Measurements from ENCODE around the gene SRPK1.
"Not testable (repeated sequence)": the region's sequence is repeated elsewhere in the genome, so short reads cannot be mapped to it uniquely, and the experiment has no call there.

The SRPK1 gene

GRCh38 chr6:35942355-35942754, 21.5 kb upstream of the SRPK1 start:
- no peak for TF ChIP-seq ZNF274 (IDR thresholded peaks at IDR 0.05; ENCODE audit: low read depth, low read length)
- H3K4me3 ChIP-seq (ENCODE audit: low read length) = no peak overlapping the region

GRCh38 chr6:35941170-35941569, 20.3 kb upstream of the SRPK1 start:
- H3K4me3 ChIP-seq (ENCODE audit: low read length) = not testable (repeated sequence)

GRCh38 chr6:35940014-35940413, 19.1 kb upstream of the SRPK1 start:
- not testable (repeated sequence) for H3K4me3 ChIP-seq (ENCODE audit: low read length)

GRCh38 chr6:35939259-35939658, 18.4 kb upstream of the SRPK1 start:
- H3K4me3 ChIP-seq (ENCODE audit: low read length) = not testable (repeated sequence)

- TF ChIP-seq ZNF274 (IDR thresholded peaks at IDR 0.05; ENCODE audit: low read depth, low read length) = no peak
- H3K4me3 ChIP-seq (ENCODE audit: low read length) = no peak overlapping the region
Observed at GRCh38 chr6:35936681-35937359, 15.9 kb upstream of the SRPK1 start.

- no peak overlapping the region for H3K4me3 ChIP-seq (ENCODE audit: low read length)
- TF ChIP-seq ZNF274 (IDR thresholded peaks at IDR 0.05; ENCODE audit: low read depth, low read length) = no peak
Observed at GRCh38 chr6:35935469-35935868, 14.6 kb upstream of the SRPK1 start.

- no peak for TF ChIP-seq ZNF274 (IDR thresholded peaks at IDR 0.05; ENCODE audit: low read depth, low read length)
- no peak overlapping the region for H3K4me3 ChIP-seq (ENCODE audit: low read length)
Observed at GRCh38 chr6:35933844-35934243, 12.9 kb upstream of the SRPK1 start.

GRCh38 chr6:35931873-35932272, 11.0 kb upstream of the SRPK1 start:
- H3K4me3 ChIP-seq (ENCODE audit: low read length) = not testable (repeated sequence)

- no peak overlapping the region for H3K4me3 ChIP-seq (ENCODE audit: low read length)
- no peak for TF ChIP-seq ZNF274 (IDR thresholded peaks at IDR 0.05; ENCODE audit: low read depth, low read length)
Observed at GRCh38 chr6:35931120-35931561, 10.2 kb upstream of the SRPK1 start.

GRCh38 chr6:35929601-35930000, 8.7 kb upstream of the SRPK1 start:
- no peak for TF ChIP-seq ZNF274 (IDR thresholded peaks at IDR 0.05; ENCODE audit: low read depth, low read length)
- H3K4me3 ChIP-seq (ENCODE audit: low read length) = no peak overlapping the region

GRCh38 chr6:35926509-35927215, 5.8 kb upstream of the SRPK1 start:
- no peak for TF ChIP-seq ZNF274 (IDR thresholded peaks at IDR 0.05; ENCODE audit: low read depth, low read length)
- no peak overlapping the region for H3K4me3 ChIP-seq (ENCODE audit: low read length)

GRCh38 chr6:35925961-35926360, 5.1 kb upstream of the SRPK1 start:
- H3K4me3 ChIP-seq (ENCODE audit: low read length) = no peak overlapping the region
- TF ChIP-seq ZNF274 (IDR thresholded peaks at IDR 0.05; ENCODE audit: low read depth, low read length) = no peak

- no peak overlapping the region for H3K4me3 ChIP-seq (ENCODE audit: low read length)
- no peak for TF ChIP-seq ZNF274 (IDR thresholded peaks at IDR 0.05; ENCODE audit: low read depth, low read length)
Observed at GRCh38 chr6:35924146-35924545, 3.2 kb upstream of the SRPK1 start.

GRCh38 chr6:35922139-35922554, 1.2 kb upstream of the SRPK1 start:
- H3K4me3 ChIP-seq (ENCODE audit: low read length) = no peak overlapping the region
- no peak for TF ChIP-seq ZNF274 (IDR thresholded peaks at IDR 0.05; ENCODE audit: low read depth, low read length)

- H3K4me3 ChIP-seq (ENCODE audit: low read length) = peak overlapping the region; percentile 75
- no peak for TF ChIP-seq ZNF274 (IDR thresholded peaks at IDR 0.05; ENCODE audit: low read depth, low read length)
Observed at GRCh38 chr6:35919827-35920751, 809 bp downstream of the SRPK1 start.
